Endothelial cell of umbilical vein (primary cell): ENCODE data around the gene LDLRAD4. TPM values are rescaled to one million over a fixed set of nuclear protein-coding genes. Genes with fewer than 3 reads are reported as not detected.

ENCODE experiments used
- BruUV-seq: library from RNA; stranded (reverse); fragments of 400-500 nt; replicated peaks from 2 replicates; lab custom pipeline; 2021; lab: Mats Ljungman, UMichigan
- CTCF ChIA-PET: fragments of 300-600, 350-600 bp; sonication (Branson Sonifier 250); formaldehyde crosslinking; loops from one replicate; lab custom pipeline; 2021; ENCODE audit warnings: antibody characterized with exemption, inconsistent platforms; lab: Charles Lee
- POLR2A ChIA-PET: fragments of 300-600, 350-600 bp; sonication (Branson Sonifier 250); formaldehyde crosslinking; loops from one replicate; lab custom pipeline; 2021; ENCODE audit warnings: antibody characterized with exemption, inconsistent platforms; lab: Charles Lee
- DNase-seq: peaks from one replicate; pipeline ENCODE4 v3.0.0-alpha.2; 2011; ENCODE audit warnings: low read depth, low spot score
- FAIRE-seq: peaks from 2 replicates; lab custom pipeline; 2011; peaks lifted over from hg19 to GRCh38; lab: Jason Lieb, UNC
- H2AFZ ChIP-seq: 2 replicates; pipeline ENCODE4 v1.6.0; 2012; ENCODE audit warnings: low read depth, low read length, control low read depth, inconsistent platforms
- H3K27ac ChIP-seq: 2 replicates; pipeline ENCODE4 v1.5.1; 2011; ENCODE audit warnings: low read depth, mild to moderate bottlenecking, control low read depth, low read length, moderate library complexity; ENCODE audit not compliant: insufficient read depth
- H3K27me3 ChIP-seq, 2 experiments: 2 replicates each; pipeline versions ENCODE4 v1.6.0 to v1.6.1; 2011; ENCODE audit warnings: low read length in 2 of 2, mixed read lengths in 1 of 2; ENCODE audit not compliant: control insufficient read depth in 2 of 2, insufficient read depth in 2 of 2
- H3K36me3 ChIP-seq, 2 experiments: 2 replicates in 1 of 2; 3 replicates in 1 of 2; pipeline ENCODE4 v1.5.1; 2011; ENCODE audit warnings: low read length in 2 of 2, mild to moderate bottlenecking in 1 of 2, moderate library complexity in 1 of 2; ENCODE audit not compliant: control insufficient read depth in 2 of 2, insufficient read depth in 2 of 2; ENCODE audit errors: extremely low read depth in 1 of 2
- H3K4me1 ChIP-seq: 3 replicates; pipeline ENCODE4 v1.5.1; 2011; ENCODE audit warnings: mild to moderate bottlenecking, low read length; ENCODE audit not compliant: control insufficient read depth, insufficient read depth; ENCODE audit errors: extremely low read depth
- H3K4me2 ChIP-seq: 2 replicates; pipeline ENCODE4 v1.6.1; 2011; ENCODE audit warnings: low read length, control low read depth, mixed read lengths; ENCODE audit not compliant: insufficient read depth
- H3K4me3 ChIP-seq, 3 experiments: fragments of 200-600 bp in 1 of 3; sonication (generic), shearing (Covaris generic) in 1 of 3; replicated peaks in 1 of 3; 2 replicates each; pipeline ENCODE4 v1.5.1; 2011 to 2016; ENCODE audit warnings: control low read depth in 3 of 3, low read length in 3 of 3, mild to moderate bottlenecking in 2 of 3, inconsistent platforms in 1 of 3, low read depth in 1 of 3, moderate library complexity in 1 of 3; ENCODE audit not compliant: insufficient read depth in 1 of 3
- H3K79me2 ChIP-seq: 2 replicates; pipeline ENCODE4 v1.6.0; 2012; ENCODE audit warnings: low read length, inconsistent platforms; ENCODE audit not compliant: control insufficient read depth, insufficient read depth
- H3K9ac ChIP-seq: replicated peaks from 2 replicates; pipeline ENCODE3; 2011; ENCODE audit warnings: low read length, control low read depth; ENCODE audit not compliant: insufficient read depth; ENCODE audit errors: extremely low read depth
- H3K9me1 ChIP-seq: replicated peaks from 3 replicates; pipeline ENCODE4 v1.6.0; 2011; ENCODE audit warnings: mild to moderate bottlenecking, low read length; ENCODE audit not compliant: control insufficient read depth, insufficient read depth; ENCODE audit errors: extremely low read depth
- H3K9me3 ChIP-seq: replicated peaks from 2 replicates; pipeline ENCODE4 v1.5.1; 2012; ENCODE audit warnings: low read length, inconsistent platforms; ENCODE audit not compliant: control insufficient read depth, insufficient read depth
- H4K20me1 ChIP-seq: replicated peaks from 2 replicates; pipeline ENCODE3; 2011; ENCODE audit warnings: mild to moderate bottlenecking, low read length; ENCODE audit not compliant: control insufficient read depth, insufficient read depth; ENCODE audit errors: extremely low read depth
- EZH2 ChIP-seq: IDR thresholded peaks from 2 replicates; pipeline ENCODE4 v1.6.1; 2012; ENCODE audit warnings: borderline replicate concordance, low read depth, mild to moderate bottlenecking, moderate library complexity, low read length, inconsistent platforms; ENCODE audit not compliant: severe bottlenecking
- FOS ChIP-seq: IDR thresholded peaks from 2 replicates; pipeline ENCODE4 v1.6.1; 2011; ENCODE audit warnings: mild to moderate bottlenecking, low read length, moderate library complexity, borderline replicate concordance; ENCODE audit not compliant: insufficient read depth
- GATA2 ChIP-seq: IDR thresholded peaks from 2 replicates; pipeline ENCODE4 v1.7.0; 2011; ENCODE audit warnings: low read depth, mild to moderate bottlenecking, moderate library complexity, mixed read lengths, low read length; ENCODE audit not compliant: insufficient read length, insufficient read depth
- JUN ChIP-seq: IDR thresholded peaks from 2 replicates; pipeline ENCODE4 v1.6.1; 2011; ENCODE audit warnings: borderline replicate concordance, low read depth; ENCODE audit not compliant: insufficient read length, insufficient read depth
- MYC ChIP-seq: IDR thresholded peaks from one replicate; pipeline ENCODE4 v1.6.1; 2011; ENCODE audit warnings: mild to moderate bottlenecking, low read depth, low read length
- POLR2A ChIP-seq: IDR thresholded peaks from 2 replicates; pipeline ENCODE4 v1.6.1; 2012; ENCODE audit warnings: low read depth, mild to moderate bottlenecking, control low read depth, low read length
- POLR2AphosphoS5 ChIP-seq: IDR thresholded peaks from 2 replicates; pipeline ENCODE4 v1.6.1; 2012; ENCODE audit warnings: low read depth, mild to moderate bottlenecking, control low read depth, low read length, moderate library complexity; ENCODE audit not compliant: insufficient read depth
- dilution Hi-C: fragments of 300-500 bp; cut with MboI; formaldehyde crosslinking; loops from one replicate; pipeline ENCODE4 v1.15.0; 2019; ENCODE audit warnings: low sequenced_read_pairs; ENCODE audit not compliant: extremely low pct_ligation_motif_present
- intact Hi-C: fragments of 100-400 bp; cut with micrococcal nuclease; formaldehyde crosslinking; loops from one replicate; pipeline ENCODE4 v1.10.0; 2022
- polyA plus RNA-seq, 4 experiments: library from polyadenylated mRNA; depleted of rRNA in 3 of 4; stranded (reverse) in 3 of 4; unstranded in 1 of 4; fragments of >200 nt; gene quantifications; 2 replicates each; pipeline versions ENCODE4 v1.2.1 to v1.2.3, GENCODE V29; 2011 to 2012; ENCODE audit warnings: missing spikeins in 1 of 4
- total RNA-seq: library from RNA; stranded (reverse); gene quantifications from 2 replicates; pipeline ENCODE4 v1.2.3, GENCODE V29; 2021
- TF ChIP-seq, protein P1 (sequence below): IDR thresholded peaks from 2 replicates; pipeline ENCODE4 v1.6.1; 2011; ENCODE audit not compliant: insufficient read depth, insufficient read length
- TF ChIP-seq, protein P2 (sequence below), 2 donors: IDR thresholded peaks; 1 replicate in 1 of 2; 2 replicates in 1 of 2; pipeline ENCODE4 v1.5.1; 2011; ENCODE audit warnings: low read length in 2 of 2, mild to moderate bottlenecking in 2 of 2, moderate library complexity in 2 of 2, control low read depth in 1 of 2, inconsistent platforms in 1 of 2, low read depth in 1 of 2; ENCODE audit not compliant: insufficient read depth in 1 of 2; ENCODE audit errors: extremely low read depth in 1 of 2

The LDLRAD4 gene
- total and polyA plus RNA-seq, 2 donors (not counting 3 experiments of a cell fraction or from before 2014, with no cell fraction given), result 5.2 to 6.5 TPM

DNA sequence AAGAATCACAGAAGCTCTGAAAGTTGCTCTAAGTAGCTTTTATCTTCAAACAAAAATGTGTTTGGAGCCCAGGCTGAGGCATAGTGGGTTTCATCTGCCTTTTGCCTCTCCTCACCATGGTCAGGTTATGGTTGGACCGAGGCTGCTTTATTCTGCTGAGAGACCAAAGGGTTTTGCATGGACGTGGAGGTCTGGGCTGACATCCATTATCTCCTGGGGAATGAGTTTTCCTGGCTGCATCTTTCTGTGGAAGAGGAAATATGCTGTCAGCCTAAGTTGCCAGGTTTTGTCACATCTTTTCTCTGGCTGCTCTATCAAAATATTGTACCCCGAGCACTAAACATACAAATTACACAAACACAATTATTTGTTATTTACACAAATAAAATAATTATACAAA lies 223.2 kb downstream of the LDLRAD4 start:
- Histone ChIP-seq H3K27ac (no peak overlapping the region), H3K4me1 (no peaks in the 10 kb centered on the region), H3K79me2 (no peaks in the 10 kb centered on the region), H3K4me2 (no peak overlapping the region), H3K27me3 (no peaks in the 10 kb centered on the region), H3K9me3 (no peaks in the 10 kb centered on the region), H3K9me1 (no peaks in the 10 kb centered on the region), H3K36me3 (no peaks in the 10 kb centered on the region), H3K4me3 (no peak overlapping the region), H4K20me1 (no peaks in the 10 kb centered on the region), H3K9ac (no peak overlapping the region), H2AFZ (no peak overlapping the region)
- DNase-seq (no peak), FAIRE-seq (no peak)
- intact Hi-C loops (no loop called here), dilution Hi-C loops (no loop called here)
- BruUV-seq, result no TSS peak
- ChIA-PET POLR2A (no interaction called here), CTCF (interaction anchor here (0.9 to 3.0 kb wide), 3 partner anchors 14 to 226 kb away, joined by 3 to 9 read pairs (median 3); no protein-coding TSS in a partner anchor)
- TF ChIP-seq, protein P1, sequence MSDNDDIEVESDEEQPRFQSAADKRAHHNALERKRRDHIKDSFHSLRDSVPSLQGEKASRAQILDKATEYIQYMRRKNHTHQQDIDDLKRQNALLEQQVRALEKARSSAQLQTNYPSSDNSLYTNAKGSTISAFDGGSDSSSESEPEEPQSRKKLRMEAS, result no peak
- TF ChIP-seq, protein P2, sequence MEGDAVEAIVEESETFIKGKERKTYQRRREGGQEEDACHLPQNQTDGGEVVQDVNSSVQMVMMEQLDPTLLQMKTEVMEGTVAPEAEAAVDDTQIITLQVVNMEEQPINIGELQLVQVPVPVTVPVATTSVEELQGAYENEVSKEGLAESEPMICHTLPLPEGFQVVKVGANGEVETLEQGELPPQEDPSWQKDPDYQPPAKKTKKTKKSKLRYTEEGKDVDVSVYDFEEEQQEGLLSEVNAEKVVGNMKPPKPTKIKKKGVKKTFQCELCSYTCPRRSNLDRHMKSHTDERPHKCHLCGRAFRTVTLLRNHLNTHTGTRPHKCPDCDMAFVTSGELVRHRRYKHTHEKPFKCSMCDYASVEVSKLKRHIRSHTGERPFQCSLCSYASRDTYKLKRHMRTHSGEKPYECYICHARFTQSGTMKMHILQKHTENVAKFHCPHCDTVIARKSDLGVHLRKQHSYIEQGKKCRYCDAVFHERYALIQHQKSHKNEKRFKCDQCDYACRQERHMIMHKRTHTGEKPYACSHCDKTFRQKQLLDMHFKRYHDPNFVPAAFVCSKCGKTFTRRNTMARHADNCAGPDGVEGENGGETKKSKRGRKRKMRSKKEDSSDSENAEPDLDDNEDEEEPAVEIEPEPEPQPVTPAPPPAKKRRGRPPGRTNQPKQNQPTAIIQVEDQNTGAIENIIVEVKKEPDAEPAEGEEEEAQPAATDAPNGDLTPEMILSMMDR (IDR thresholded peaks at IDR 0.05; ENCODE audit: extremely low read depth in 1 of 2, insufficient read depth in 1 of 2, low read depth in 1 of 2, low read length in 2 of 2), result no peak

DNA sequence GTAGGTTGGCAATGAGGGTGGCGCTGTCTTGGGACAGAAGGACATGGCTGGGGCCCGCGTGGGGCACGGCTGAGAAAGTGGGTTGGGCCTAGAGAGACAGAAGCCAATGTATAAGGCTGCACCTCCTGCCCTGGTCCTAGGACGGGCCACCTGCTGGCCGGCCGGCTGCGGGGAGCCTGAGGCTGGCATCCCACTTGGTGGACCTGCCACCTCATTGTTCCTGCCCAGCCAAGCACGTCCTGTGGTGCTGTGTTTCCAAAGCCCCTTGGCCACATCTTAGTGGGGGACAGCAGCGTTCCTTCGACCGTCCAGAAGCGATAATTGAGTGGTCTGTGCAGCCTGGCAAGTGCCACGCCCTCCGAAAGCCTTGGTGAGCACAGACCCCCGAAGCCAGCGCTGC lies 223.9 kb downstream of the LDLRAD4 start:
- Histone ChIP-seq H3K4me3 (no peak overlapping the region), H3K9me3 (no peaks in the 10 kb centered on the region), H4K20me1 (no peaks in the 10 kb centered on the region), H3K4me2 (no peak overlapping the region), H3K36me3 (no peaks in the 10 kb centered on the region), H3K27me3 (no peaks in the 10 kb centered on the region), H3K4me1 (no peaks in the 10 kb centered on the region), H3K79me2 (no peaks in the 10 kb centered on the region), H2AFZ (no peak overlapping the region), H3K27ac (no peak overlapping the region), H3K9ac (no peak overlapping the region), H3K9me1 (no peaks in the 10 kb centered on the region)
- dilution Hi-C loops, result no loop called here
- no TSS peak for BruUV-seq
- FAIRE-seq, result no peak
- intact Hi-C loops, result no loop called here
- DNase-seq, result no peak
- TF ChIP-seq MYC, result no peak
- TF ChIP-seq POLR2A, result no peak
- TF ChIP-seq, protein P1, result no peak
- no peak for TF ChIP-seq FOS
- no peak for TF ChIP-seq GATA2
- TF ChIP-seq POLR2AphosphoS5, result no peak
- no peak for TF ChIP-seq JUN
- no peak for TF ChIP-seq EZH2
- TF ChIP-seq, protein P2 (IDR thresholded peaks at IDR 0.05; ENCODE audit: extremely low read depth in 1 of 2, insufficient read depth in 1 of 2, low read depth in 1 of 2, low read length in 2 of 2), result no peak
- ChIA-PET CTCF (interaction anchor here (0.8 kb wide), 1 partner anchor 32 kb away, joined by 3 read pairs; no protein-coding TSS in a partner anchor), POLR2A (no interaction called here)
